ENCODE results near the gene EPHB2.
"Not testable (repeated sequence)": the region's sequence is repeated elsewhere in the genome, so short reads cannot be mapped to it uniquely, and the experiment has no call there.

Gene EPHB2

DNA sequence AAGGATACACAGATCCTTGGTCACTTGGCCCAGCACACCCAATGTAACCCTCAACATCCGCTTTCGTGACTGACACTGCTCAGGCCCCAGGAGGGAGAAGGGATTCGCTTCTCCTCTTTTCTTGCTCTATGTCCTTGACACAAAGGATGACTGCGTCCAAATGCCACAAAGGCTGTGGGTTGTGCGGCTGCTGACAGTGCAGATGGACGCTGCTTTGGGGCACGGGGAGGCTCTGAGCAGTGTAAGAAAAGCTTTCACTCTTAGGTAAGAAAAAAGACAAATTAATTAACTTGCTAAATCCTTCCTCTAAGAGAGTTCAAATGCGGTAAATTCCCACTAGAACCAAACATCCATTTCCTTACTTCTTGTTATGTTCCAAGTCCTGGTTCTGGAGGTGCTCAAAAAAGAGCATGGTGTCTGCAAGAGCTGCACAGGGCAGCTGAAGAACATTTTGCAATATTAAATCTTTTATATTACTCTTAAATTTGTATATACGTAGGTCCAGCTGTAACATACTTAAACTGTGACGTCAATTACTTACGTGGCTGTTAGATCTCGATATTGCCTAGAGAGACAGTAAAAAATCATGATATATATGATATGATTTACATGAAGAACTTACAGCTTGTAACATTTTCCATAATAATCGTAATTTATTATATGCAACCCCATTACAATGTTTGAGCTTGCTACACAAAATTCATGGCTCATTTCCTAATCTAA, 19.4 kb upstream of the EPHB2 start:
- no peak for DNase-seq (ENCODE audit: low read depth)

DNA sequence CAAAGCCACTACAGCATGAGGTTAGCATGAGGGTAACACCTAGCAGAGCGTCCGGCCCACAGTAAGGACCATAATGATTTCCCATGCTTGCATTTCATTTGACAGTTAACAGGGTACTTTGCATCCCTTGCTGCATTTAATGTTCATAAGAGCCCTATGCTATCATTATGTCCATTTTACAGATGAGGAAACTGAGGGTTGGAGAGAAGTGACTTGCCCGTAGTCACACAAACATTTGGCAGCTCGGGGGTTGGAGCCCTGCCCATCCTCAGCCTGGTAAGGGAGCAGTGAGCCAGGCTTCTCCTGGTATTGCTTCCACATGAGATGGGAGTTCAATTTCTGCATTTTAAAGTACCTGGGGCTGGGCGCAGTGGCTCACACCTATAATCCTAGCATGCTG, 16.5 kb upstream of the EPHB2 start:
- DNase-seq (ENCODE audit: low read depth): no peak

DNA sequence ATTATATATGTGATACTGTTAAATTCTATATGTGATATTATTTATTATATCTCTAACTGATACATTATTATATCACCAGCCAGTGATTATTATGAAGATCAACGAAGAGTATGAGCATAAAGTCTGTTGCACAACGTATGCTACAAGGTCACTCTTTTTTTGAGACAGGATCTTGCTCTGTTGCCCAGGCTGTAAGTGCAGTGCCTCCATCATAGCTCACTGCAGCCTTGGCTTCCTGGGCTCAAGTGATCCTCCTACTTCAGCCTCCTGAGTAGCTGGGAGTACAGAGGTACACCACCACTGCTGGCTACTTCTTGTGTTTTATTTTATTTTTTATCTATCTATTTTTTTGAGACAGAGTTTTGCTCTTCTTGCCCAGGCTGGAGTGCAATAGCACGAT, 14.0 kb upstream of the EPHB2 start:
- no peak for DNase-seq (ENCODE audit: low read depth)

DNA sequence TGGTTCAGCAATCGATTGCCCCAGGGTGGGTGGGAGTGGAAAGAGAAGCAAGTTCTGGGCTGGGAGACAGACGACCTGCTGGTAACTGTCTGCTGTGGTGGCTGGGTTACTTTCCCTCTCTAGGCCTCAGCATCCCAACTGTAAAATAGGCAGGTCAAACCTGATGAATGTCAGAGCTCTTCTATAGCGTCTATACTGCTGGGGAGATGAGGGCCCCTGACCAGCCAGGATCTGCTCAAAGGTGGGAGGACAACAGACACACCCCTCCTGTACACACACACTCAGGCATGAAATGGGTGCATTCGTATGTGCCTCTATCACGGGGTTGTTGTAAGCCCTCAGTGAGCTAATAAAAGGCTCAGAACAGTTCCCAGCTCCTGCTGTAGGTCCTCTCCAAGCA, 12.7 kb upstream of the EPHB2 start:
- no peak for DNase-seq (ENCODE audit: low read depth)

DNA sequence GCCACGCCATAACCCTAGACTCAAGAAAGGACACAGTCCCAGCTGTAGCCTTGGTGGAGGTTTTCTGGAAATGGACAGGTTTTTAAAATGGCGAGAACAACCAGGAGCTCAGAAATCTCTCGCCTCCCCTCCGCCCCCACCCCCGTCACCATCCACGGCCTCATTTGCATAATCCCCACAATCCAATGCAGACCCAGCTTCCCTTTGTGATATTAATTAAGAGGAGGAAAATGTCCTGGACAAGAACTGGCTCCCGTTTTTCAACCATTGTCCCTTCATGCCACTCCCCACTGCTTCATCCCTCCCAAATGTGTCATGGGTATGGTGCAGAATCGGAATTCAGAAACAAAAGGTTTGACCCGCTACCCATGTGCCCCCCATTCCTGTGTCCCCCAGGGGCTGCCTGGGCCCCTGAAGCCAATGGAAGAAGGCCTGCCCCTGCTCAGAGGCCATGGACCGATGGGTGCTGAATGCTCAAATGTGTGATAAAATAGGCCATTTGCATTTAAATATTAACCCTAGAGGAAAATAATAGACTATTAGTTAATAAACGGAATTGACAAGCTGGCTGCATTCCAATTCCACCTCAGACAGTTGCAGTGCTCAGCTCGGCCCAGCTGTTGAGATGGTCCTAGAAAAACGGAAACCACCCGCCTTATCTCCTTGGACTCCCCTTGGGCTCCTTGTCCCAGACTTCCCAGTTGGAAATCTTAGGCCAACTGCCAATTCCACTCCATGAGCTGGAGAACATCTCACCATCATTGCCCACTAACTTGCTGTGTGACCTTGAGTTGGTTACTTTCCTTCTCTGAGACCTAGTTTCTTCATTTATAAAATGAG, 10.7 kb upstream of the EPHB2 start:
- no peak for DNase-seq (ENCODE audit: low read depth)

DNA sequence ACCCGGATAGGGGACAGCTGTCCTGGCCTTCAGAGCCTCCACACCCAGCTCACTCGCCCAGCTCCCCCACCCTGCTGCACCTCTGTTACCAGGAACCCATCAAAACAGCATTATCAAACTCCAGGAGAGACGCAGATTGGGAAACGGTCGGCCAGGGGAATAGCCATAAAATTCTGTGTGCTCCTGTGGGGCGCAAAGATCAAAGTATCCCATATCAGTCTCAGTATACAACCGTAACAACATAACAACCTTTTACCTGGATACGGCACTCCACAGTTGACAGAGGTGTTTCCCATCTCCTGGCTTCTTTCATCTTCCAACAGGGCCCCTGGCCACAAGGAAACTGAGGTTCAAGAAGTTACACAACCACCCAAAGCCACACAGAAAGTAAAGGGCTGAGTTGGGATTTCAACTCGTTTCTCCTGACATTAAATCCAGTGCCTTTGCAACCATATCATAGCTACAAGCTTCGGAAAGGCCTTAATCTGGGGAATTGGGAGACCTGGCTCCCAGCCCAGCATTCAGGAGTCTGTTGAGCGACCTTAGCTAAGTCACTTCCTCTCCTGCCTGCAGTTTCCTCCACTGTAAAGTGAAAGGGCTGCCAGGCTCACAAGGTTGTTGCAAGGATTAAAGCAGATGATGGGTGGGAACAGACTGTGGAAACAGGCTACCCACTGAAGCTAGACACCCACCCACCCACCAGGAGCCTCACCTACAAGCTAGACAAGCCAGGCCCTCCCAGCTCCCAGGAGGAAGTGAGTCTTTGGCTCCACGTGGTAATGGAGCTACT, 8.1 kb upstream of the EPHB2 start:
- DNase-seq (ENCODE audit: low read depth): no peak

DNA sequence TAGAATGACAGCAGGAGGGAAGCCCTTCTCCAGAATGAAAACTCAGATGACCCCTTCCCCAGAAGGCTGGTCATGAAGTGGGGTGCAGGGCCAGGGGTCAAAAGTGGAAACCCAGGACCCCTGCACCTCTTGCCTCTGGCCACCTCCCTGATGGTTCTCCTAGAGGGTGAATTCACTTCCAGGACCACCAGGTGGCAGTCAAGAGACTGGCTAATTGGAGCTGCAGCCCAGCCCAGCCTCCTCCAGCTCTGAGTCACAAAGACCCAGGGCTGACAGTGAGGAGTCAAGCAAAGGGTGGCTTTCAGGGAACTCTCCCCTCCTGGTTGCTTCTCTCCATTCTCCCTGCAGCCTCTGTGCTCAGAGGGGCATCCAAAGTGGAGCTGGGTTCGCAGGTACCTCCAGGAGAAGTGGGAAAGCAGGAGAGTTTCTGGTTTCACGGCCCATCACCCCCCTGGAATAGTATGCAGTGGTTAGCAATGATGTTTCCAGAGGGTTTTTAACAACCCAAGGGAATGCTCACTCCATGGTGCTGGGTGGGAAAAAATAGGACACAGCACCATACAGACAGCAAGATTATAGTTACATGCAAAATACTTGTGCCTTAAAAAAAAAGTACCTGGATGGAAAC, 6.1 kb upstream of the EPHB2 start:
- peak; percentile 65 for DNase-seq (ENCODE audit: low read depth)

DNA sequence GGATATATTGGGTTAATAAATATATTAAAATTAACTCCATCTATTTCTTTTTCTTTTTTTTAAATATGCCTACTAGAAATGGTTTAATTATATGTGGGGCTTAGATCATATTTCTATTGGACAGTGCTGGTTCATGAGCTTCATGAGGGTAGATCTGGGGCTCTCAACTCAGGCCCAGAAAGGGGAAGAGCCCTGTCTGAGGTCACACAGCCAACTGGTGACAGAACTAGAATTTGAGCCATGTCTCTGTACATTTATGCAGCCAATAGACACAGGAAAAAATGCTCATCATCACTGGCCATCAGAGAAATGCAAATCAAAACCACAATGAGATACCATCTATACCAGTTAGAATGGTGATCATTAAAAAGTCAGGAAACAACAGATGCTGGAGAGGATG, 5.1 kb upstream of the EPHB2 start:
- no peak for DNase-seq (ENCODE audit: low read depth)

DNA sequence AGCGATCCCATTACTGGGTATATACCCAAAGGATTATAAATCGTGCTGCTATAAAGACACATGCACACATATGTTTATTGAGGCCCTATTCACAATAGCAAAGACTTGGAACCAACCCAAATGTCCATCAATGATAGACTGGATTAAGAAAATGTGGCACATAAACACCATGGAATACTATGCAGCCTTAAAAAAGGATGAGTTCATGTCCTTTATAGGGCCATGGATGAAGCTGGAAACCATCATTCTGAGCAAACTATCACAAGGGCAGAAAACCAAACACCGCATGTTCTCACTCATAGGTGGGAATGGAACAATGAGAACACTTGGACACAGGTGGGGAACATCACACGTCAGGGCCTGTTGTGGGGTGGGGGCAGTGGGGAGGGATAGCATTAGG, 4.5 kb upstream of the EPHB2 start:
- DNase-seq (ENCODE audit: low read depth): not testable (repeated sequence)

DNA sequence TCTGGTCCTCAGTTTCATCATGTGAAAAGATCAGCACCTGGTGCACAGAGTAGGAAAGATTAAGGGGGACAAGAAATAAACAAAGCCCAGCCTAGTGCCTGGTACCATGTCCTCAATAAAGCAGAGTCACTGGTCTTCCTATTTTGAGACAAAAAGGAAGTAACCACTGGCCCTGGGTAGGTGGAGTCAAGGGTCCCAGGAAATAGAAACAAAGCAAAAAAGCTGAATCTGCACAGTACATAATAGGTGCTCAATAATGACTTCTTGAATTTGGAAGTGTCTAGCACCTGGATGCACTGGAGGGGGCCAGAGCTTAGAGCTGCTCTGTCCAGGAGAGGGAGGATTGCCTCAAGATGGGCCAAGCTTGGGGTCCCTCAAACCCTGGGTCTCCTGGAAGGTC, 1.9 kb upstream of the EPHB2 start:
- no peak for DNase-seq (ENCODE audit: low read depth)

DNA sequence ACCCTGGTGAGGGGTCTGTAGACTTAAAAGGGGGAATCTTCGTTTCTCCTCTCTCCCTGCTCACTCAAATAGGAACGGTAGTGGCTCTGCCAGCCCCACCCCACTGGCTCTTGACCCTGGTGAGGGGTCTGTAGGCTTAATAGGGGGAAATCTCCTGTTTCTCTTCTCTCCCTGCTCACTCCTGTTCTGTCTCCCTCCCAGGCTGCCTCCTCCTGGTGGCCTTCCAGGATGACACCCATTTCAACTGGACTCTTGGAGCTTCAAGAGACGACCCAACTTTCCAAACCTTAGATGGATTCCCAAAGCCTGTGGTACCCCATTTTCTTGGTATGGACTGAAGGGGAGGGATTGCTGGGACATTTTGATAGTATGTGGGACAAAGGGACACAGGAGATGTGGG, 1.4 kb upstream of the EPHB2 start:
- no peak for DNase-seq (ENCODE audit: low read depth)

DNA sequence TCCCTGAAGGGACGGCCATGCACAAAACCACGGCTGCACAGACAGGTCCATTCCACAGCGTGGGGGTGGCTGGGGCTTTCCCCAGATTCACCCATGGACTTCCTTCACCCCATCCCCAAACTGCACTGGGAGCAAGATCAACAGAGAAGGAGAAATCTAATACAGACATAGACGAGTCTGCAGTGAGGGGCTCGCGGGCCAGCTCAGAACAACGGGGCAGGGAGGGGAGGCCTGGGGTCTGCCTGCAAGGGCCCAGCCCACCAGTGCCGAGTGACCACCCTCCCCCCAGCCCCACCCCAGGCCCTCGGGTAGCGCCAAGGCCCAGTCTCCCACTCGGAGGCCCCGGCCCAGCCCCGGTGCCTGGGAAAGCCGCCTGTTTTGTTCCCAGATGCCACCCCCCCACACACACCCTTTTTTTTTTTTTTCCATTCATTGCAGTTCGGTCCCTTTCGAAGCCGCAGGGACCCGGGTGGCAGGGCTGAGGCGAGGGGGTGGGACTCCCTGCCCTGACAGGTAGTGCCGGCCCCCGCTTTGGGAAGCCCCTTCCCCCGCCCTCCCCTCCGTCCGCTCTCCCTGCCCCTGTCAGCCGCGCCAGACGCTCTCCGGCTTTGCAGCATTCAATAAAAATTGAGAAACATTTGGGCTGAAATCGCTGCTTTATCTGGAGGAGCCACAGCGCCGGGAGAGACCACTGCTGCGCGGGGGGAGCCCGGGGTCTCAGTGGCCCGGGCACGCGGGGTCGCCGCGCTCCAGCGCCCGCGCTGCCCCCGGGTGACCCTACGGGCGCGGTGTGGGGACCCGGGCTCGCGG, 543 bp upstream of the EPHB2 start:
- DNase-seq (ENCODE audit: low read depth): peak; percentile 28

DNA sequence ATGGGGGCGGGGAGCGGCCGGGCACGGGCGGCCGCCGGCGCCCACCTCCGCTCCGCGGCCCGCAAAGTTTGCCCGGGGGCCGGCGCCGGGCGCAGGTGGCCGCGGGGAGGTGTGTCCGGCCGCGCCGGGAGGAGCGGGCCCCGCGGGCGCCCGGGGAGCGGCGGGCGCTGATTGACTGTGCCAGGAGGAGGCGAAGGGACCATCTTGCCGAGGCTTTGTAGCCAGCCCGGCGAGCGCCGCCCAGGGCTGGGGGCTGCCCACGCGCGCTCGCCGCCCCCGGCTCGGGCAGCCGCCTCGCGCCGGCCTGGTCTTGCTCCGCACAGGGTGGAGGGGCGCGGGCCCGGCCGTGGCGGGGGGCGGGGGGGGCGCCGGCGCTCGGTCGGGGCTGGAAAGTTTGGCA, 432 bp downstream of the EPHB2 start:
- DNase-seq (ENCODE audit: low read depth): no peak

DNA sequence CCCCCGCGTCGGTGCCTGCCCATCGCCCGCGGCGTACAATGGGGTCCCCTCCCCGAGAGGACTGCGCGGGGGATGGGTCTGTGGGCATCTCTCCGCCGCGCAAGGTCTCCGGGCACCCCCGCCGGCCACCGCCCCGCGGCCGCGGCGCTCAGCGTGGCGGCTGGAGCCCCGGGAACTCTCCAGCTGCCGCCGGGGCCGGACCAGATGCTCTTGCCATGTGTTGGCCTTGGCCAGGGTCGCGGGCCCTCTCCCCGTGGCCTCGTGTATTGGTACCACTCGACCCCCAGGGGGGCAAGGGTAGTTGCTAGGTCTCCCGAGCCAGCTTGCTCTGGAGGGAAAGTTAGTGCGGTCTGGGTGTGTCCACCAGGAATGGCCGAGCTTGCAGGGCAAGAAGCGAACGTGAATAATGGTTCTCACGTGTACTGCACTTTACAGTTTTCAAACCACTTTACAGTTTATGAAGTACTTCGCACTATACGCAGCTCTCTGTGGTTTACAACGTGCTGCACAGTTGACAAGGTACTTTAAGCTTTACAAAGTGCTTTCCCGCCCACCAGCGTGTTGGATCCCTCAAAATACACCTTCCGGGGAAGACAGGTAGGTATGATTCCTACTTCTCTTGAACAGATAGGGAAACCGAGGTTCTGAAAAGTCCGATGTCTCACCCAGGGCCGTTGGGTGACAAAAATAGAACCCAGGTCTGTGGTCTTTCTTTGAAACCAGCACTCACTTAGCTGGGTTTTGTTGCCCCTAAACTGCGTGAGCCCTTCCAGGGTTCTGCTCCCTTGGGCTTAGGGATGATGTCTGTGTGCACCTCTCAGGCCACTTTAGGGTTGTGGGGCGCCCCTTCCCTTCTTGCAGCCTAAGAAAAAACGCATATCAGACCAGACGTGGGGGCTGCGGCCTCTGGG, 1.2 kb downstream of the EPHB2 start:
- DNase-seq (ENCODE audit: low read depth): no peak

DNA sequence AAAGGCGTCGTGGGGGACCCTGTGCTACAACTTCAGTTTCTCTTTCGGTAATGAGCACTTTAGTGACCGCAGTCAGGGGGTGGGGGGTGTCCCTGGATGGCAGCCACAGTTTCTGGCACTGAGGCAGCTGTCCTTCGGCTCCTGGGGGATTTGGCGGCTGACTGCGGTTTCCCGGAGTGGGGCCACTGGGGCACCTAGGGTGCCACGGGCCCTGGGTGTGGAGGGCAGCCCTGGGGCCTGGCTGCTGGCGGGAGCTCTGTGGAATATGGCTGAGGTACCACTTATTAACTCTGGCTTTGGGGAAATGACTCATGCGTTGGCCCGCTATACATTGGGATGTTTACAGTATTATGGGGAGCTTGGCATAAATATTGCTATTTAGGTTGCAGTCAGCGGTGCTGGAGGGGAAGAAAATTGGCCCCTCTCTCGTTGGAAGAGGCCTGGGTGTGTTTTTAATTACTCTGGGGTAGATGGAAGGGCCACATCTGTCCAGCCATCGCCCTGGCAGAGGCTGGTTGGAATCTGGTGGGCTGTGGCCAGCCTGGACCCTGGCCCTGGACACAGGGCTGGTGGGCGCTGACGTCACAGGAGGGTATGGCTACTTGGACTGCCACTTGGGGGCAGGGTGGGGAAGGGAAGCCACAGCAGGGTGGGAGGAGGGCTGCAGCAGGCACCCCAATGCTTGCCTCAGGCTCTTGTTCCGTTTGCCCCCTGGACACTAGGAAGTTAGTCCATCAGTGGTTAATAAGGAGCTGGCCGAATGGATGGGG, 2.0 kb downstream of the EPHB2 start:
- no peak for DNase-seq (ENCODE audit: low read depth)

DNA sequence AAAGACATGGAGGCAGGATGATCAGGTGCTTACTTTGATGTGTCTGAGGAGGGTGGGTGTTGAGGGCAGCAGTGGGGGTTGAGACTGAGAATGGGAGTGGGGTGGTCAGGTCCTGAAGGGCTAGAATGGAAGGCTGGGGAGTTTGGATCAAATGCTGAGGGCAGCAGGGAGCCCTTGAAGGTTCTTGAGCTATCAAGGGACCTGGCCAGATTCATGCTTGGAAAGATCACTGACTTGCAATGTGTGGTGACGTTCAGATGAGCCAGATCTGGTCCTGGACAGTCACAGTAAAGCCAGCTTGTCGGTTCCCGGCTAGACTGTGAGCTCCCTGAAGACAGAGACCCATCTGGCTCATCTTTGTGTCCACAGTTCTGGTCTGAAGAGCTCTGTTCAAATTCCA, 3.8 kb downstream of the EPHB2 start:
- no peak for DNase-seq (ENCODE audit: low read depth)

DNA sequence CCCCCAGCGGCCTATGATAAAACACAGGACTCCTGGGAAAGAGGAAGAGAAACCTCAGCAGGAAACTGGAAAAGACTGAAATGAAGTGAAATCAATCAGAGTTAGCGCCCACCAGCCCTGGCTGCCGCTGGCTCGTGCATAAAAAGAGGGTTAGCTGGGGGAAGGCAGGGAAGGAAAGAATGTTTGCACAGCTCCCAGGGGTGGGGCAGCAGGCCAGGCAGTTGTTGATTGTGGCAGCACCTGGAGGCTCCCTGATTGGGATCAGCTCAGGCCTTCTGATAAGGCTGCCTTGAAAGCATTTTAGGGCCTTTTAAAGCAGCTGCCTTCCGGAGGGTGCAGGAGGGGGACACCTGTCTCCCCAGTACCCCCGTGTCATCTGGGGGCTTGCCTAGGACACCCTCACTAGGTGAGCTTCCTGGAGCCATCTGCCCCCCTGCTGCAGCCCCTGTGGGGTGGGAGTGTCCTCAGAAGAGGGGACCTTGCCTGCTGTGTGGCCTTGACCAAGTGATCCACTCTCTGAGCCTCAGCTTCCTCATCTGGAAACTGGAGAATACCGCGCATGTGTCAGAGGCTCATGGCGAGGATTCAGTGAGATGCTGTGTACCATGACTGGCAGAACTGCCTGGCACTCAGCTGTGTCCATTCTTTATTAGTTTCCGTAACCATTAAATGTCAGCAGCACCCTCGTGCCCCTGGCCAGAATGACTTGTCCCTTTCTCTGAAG, 6.6 kb downstream of the EPHB2 start:
- DNase-seq (ENCODE audit: low read depth): no peak

DNA sequence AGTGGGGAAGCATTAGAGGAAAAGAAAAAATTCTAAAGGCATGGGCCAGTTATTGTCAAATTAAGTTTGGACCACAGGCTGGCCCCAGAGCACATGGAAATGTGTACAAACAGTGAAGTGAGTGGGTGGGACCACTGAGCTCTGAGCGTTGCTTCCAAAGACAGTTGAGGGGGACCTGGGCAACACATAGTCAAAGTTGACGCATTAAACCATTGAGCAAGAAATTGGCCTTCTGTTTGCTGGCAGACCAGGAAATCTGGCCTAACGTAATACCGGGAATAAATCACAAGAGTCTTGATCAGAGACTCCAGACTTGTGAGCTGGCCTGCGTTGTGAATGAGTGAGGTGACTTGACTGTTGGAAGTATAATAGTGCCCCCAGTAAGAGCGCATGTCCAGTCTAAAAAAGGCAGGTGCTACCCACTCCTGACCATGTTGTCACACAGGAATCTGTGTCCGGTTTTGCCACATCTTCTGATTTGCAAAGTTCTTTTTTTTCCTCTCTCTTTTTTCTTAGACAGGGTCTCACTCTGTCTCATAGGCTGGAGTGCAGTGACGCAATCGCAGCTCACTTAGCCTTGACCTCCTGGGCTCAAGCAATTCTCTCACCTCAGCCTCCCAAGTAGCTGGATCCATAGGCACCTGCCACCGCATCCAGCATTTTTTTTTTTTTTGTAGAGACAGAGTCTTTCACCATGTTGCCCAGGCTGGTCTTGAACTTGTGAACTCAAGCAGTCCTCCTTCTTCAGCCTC, 10.7 kb downstream of the EPHB2 start:
- no peak for DNase-seq (ENCODE audit: low read depth)

Data from GM04504 (cell line).